GM12892 (cell line): ENCODE measurements around the gene FOXA2.

Source experiments
- DNase-seq: peaks from one replicate; pipeline ENCODE4 v3.0.0; 2011; ENCODE audit not compliant: insufficient read length
- FAIRE-seq: peaks from 2 replicates; lab custom pipeline; 2011; peaks lifted over from hg19 to GRCh38; lab: Jason Lieb, UNC
- POLR2A ChIP-seq: IDR thresholded peaks from 2 replicates; pipeline ENCODE4 v1.6.1; 2011; ENCODE audit warnings: low read depth, low read length, control low read depth
- POLR2AphosphoS5 ChIP-seq: IDR thresholded peaks from 2 replicates; pipeline ENCODE4 v1.6.1; 2011; ENCODE audit warnings: low read depth, low read length, control low read depth
- TAF1 ChIP-seq: IDR thresholded peaks from 2 replicates; pipeline ENCODE4 v1.6.1; 2011; ENCODE audit warnings: low read depth, mild to moderate bottlenecking, control low read depth, low read length, borderline replicate concordance

FOXA2 gene

GRCh38 chr20:22582964-22583772 lies 1.2 kb downstream of the FOXA2 start:
- no peak for DNase-seq

GRCh38 chr20:22582386-22582963 lies 1.9 kb downstream of the FOXA2 start:
- no peak for TF ChIP-seq POLR2AphosphoS5
- no peak for FAIRE-seq
- no peak for DNase-seq

More at GRCh38 chr20:22582964-22583772, 1.2 kb downstream of the FOXA2 start:
- FAIRE-seq: no peak
- TF ChIP-seq POLR2AphosphoS5 (no peak), POLR2A (no peak), TAF1 (no peak)

DNA sequence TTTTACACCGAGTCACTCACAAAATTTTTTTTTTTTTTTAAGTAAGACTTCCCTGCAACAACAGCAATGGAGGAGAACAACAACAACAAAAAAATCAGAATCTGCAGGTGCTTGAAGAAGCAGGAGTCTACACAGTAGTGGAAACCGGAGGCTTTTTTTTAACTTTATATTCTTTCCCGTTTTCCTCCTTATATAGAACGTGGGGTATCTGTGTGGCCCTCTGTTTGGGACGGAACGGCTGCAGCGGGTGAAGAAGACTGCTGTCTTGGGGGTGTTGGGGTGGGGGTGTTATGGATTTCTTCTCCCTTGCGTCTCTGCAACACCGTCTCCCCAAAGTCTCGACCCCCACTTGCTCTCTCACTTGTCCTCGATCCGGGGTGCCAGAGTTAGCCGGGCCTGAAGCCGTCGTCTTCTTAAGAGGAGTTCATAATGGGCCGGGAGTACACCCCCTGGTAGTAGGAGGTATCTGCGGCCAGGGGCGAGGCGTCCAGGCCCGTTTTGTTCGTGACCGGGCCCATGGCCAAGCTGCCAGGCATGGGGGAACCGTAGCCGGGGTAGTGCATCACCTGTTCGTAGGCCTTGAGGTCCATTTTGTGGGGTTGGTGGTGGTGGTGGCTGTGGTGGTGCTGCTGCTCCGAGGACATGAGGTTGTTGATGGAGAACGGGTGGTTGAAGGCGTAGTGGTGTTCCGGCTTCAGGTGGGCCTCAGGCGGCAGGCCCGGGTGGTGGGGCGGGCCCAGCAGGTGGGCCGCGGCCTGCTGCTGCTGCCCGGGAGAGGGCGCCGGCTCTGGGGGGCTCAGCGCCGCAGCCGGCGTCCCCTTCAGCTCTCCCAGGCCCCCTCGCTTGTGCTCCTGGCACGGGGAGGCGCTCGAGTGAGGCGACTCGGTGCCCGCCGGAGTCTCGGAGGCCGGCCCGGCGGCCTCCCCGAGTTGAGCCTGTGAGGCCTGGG lies 2.7 kb downstream of the FOXA2 start:
- TF ChIP-seq POLR2AphosphoS5 (no peak), TAF1 (no peak), POLR2A (no peak)
- no peak for FAIRE-seq
- DNase-seq: no peak

- no peak for DNase-seq
- TF ChIP-seq POLR2A (no peak), TAF1 (no peak), POLR2AphosphoS5 (no peak)
- no peak for FAIRE-seq
These were observed 4.4 kb downstream of the FOXA2 start for GRCh38 chr20:22579711-22580697.

DNA sequence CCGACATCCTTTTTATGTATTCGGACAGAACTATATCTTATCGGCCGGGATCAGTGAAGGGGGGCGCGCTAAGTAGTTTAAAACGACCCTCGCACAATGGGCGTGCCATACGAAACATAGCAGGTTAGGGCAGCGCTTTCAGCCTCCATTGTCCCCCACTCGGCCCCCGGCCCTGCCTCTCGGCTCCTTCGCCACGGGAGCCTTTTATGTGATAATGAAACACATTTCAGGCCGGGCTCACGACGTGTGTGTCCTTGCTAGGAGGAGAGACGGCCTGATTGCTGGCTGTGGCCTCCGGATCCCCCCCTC lies 5.3 kb downstream of the FOXA2 start:
- no peak for FAIRE-seq

DNA sequence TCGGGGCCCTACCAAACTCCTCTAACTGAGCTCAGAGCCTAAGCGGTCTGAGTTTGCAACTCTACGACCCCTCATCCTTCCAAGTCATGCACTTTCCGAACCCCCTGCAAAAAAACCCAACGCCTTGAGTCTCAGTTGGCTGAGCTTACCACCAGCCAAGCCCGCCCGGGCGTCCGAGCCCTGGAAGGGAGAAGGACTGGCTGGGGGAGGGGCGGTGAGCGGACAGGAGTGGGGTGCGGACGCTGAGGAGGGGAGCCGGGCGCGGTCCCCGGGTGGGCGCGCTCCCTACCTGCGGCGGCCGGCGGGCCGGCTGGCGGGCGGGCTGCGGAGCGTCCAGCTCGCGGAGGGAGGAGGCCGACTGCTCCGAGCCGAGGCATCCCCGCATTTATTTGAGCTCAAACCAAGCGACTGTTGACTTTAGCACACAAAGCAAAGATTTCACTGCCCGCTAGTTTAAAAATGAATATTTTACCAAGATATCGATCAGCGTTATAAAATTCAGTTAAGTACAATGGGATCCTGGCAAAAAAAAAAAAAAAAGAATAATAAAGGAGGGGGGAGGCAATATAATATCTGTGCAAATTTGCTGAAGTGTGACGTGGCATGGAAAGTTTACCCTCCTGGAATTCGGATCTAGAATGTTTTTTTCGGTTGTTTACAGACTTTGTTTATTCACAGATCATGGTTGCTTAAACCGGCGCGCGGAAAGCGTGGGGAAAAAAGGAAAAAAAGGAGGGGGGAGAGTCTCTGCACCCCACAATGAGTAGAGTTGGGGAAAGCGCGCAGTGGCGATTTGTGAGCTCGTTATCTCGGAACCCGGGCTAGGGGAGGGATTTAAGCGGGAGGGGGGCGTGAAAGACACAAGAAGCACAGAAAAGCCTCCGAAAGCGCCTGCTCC lies 5.9 kb downstream of the FOXA2 start:
- TF ChIP-seq POLR2AphosphoS5: no peak
- TF ChIP-seq POLR2A: no peak
- no peak for TF ChIP-seq TAF1
- DNase-seq (no peak), FAIRE-seq (no peak)

More for the DNA sequence above, 5.3 kb downstream of the FOXA2 start:
- TF ChIP-seq POLR2A (no peak), POLR2AphosphoS5 (no peak), TAF1 (no peak)
- DNase-seq: no peak

GRCh38 chr20:22577515-22578220 lies 6.7 kb downstream of the FOXA2 start:
- TF ChIP-seq POLR2AphosphoS5 (no peak), POLR2A (no peak), TAF1 (no peak)
- FAIRE-seq (no peak), DNase-seq (no peak)

GRCh38 chr20:22576733-22577514 lies 7.4 kb downstream of the FOXA2 start:
- TF ChIP-seq TAF1 (no peak), POLR2A (no peak), POLR2AphosphoS5 (no peak)
- DNase-seq: no peak
- no peak for FAIRE-seq

- TF ChIP-seq POLR2A (no peak), TAF1 (no peak), POLR2AphosphoS5 (no peak)
- FAIRE-seq: no peak
- no peak for DNase-seq
These were observed 8.1 kb downstream of the FOXA2 start for GRCh38 chr20:22576273-22576672.
